Body of pancreas (tissue), 4 donors: ENCODE measurements around the gene DHFR2.

Experiments used
- CTCF ChIP-seq, 7 experiments: fragments of 450-650 bp in 4 of 7; fragments of 200-600 bp in 3 of 7; sonication (generic) in 3 of 7; IDR thresholded peaks; one replicate each; pipeline ENCODE4 v1.5.1; 2016 to 2019; ENCODE audit warnings: antibody characterized with exemption in 7 of 7
- POLR2A ChIP-seq, 3 donors: fragments of 450-650 bp; IDR thresholded peaks; one replicate each; pipeline ENCODE4 v1.6.1; 2016; ENCODE audit warnings: antibody characterized with exemption in 3 of 3, mild to moderate bottlenecking in 2 of 3

DNA sequence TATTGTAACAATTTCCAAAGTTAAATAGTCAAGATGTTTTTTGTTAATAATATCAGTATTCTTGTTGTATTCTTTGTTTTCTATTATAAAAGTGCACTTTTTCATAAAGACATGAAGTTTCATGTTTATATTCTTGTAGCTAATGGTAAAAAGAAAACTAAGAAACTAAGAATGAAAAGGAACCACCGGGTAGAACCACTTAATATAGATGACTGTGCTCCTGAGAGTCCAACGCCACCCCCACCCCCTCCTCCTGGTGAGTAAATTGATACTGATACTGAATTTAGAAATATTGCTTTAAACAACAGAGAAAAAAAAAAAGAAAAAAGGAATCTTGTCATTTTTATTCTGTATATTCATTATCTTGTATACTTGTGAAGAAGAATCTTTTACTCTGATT, 13.4 kb downstream of the DHFR2 start:
- TF ChIP-seq CTCF (IDR thresholded peaks at IDR 0.05): no peak
- no peak for TF ChIP-seq POLR2A (IDR thresholded peaks at IDR 0.05)
